HG02884 (cell line): Measurements from ENCODE around the gene IRF5.

Experiments used
- ATAC-seq: cut with Tn5 transposase; IDR thresholded peaks from one replicate; pipeline ENCODE4 v1.9.1; 2021; ENCODE audit warnings: mild to moderate bottlenecking, moderate library complexity; ENCODE audit not compliant: unreplicated experiment

Gene IRF5

GRCh38 chr7:128937647-128938543, at the start of gene IRF5:
TSS of gene IRF5 (plus strand) at chr7:128937927. CDS start at chr7:128942082, 4,155 bp downstream.
- no peak for ATAC-seq

- ATAC-seq, result no peak
These were observed 49.5 kb upstream of the IRF5 start for GRCh38 chr7:128888039-128888755.

GRCh38 chr7:128888756-128889095, 49.0 kb upstream of the IRF5 start:
- ATAC-seq, result no peak

- no peak for ATAC-seq
These were observed 48.6 kb upstream of the IRF5 start for GRCh38 chr7:128889121-128889520.

GRCh38 chr7:128890306-128891109, 47.2 kb upstream of the IRF5 start:
- ATAC-seq, result no peak

- no peak for ATAC-seq
These were observed 46.4 kb upstream of the IRF5 start for GRCh38 chr7:128891110-128891941.

- ATAC-seq, result no peak
These were observed 45.8 kb upstream of the IRF5 start for GRCh38 chr7:128891942-128892269.

- ATAC-seq, result no peak
These were observed 45.0 kb upstream of the IRF5 start for GRCh38 chr7:128892521-128893250.

- no peak for ATAC-seq
These were observed 44.3 kb upstream of the IRF5 start for GRCh38 chr7:128893251-128894100.

GRCh38 chr7:128894101-128894440, 43.7 kb upstream of the IRF5 start:
- no peak for ATAC-seq

GRCh38 chr7:128895320-128895719, 42.4 kb upstream of the IRF5 start:
- no peak for ATAC-seq

- ATAC-seq, result no peak
These were observed 38.3 kb upstream of the IRF5 start for GRCh38 chr7:128899392-128899791.

- ATAC-seq, result no peak
These were observed 37.5 kb upstream of the IRF5 start for GRCh38 chr7:128900237-128900636.

- ATAC-seq, result no peak
These were observed 34.8 kb upstream of the IRF5 start for GRCh38 chr7:128902761-128903585.

- ATAC-seq, result no peak
These were observed 33.9 kb upstream of the IRF5 start for GRCh38 chr7:128903621-128904361.

- no peak for ATAC-seq
These were observed 33.1 kb upstream of the IRF5 start for GRCh38 chr7:128904381-128905197.
